HG02884 (cell line): ENCODE data around the gene HBEGF.

Source experiments
- ATAC-seq: cut with Tn5 transposase; IDR thresholded peaks from one replicate; pipeline ENCODE4 v1.9.1; 2021; ENCODE audit warnings: mild to moderate bottlenecking, moderate library complexity; ENCODE audit not compliant: unreplicated experiment

Gene HBEGF

DNA sequence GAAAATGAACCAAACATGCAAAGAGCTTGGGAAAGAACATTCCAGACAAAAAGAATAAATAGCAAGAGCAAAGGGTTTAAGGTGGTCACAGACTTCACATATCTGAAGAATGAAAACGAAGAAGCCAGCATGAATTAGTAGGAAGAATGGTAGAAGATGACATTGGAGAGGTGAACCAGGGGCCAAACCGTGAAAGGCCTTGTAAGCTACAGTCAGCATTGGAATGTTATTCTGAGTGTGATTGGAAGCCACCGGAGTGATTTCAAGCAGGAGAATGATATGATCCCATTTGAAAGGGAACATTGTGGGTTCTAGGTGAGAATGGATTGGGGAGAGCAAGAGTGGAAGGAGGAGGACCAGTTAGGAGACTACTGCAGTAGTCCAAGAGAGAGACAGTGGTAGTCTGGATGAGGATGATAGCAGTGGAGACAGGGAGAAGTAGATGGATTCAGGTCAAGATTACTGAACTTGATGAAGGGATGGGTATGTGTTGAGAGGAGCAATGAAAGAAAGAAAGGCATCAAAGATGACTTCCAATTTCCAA, 36.6 kb downstream of the HBEGF start:
- no peak for ATAC-seq

DNA sequence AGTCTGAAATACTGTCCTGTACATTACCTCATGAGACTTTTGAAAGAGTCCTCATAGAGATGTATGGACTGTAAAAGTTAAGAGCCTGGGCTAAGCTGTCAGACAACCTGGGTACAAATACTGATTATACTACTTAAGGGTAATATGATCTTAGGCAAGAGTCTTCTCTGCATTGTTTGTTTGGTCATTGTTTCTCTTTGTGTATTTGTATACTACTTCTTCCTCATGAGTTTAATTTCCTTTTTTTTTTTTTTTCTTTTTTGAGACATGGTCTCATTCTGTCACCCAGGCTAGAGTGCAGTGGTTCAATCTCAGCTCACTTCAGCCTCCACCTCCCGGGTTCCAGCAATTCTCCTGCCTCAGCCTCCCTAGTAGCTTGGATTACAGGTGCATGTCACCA, 40.9 kb downstream of the HBEGF start:
- ATAC-seq: no peak

DNA sequence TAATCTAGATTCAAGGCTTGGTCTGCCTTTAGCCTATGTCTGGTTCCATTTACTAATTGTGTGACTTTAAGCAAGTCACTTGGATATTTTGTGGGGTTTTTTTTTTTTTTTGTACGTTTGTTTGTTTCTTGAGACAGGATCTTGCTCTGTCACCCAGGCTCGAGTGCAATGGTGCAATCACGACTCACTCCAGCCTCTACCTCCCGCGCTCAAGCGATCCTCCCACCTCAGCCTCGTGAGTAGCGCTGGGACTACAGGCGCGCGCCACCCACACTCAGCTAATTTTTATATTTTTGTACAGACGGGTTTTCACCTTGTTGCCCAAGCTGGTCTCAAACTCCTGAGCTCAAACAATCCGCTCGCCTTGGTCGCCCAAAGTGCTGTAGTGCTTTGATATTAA, 42.4 kb downstream of the HBEGF start:
- ATAC-seq: no peak

DNA sequence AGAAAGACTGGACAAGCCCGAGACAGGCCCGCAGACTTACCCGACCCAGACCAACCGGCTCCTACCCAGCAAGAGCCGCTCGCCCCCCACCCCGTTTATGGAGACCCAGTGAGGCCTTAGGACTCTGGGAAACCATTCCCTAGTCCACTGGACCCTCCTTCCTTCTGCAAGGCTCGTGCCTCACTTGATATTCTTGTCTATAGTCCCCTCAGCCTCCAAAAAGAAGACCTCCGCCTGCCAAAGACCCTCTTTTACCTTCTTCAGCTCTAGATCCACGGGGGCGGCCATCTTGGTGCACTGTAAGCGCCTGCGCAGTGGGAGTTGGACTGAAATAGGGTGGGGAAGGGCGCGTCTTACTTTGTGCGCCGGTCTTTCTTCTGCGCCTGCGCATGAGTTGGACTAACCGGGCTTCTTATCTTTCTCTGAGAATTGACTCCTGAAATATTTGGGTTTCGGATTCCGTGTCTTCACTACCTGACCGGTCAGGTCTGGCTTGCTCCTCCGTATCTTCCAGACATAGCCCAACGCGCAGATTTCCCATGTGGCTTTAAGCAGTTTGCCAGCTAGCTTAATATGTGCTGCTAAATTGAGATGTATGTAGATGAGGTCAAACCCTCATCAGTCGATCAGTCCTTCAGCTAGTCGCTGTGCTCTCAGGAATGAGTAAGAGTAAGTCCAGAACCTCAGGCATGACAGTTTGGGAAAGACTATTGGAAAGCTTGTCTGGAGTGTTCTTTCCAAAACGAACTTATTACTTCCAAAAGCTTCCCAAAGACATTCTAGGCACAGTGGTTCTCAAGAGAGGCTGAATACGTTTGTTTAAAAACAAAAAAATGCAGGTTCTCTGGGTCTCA, 43.4 kb downstream of the HBEGF start, which contains the start of gene PFDN1:
Gene PFDN1 (minus strand): TSS at position 316 of the 854 bp plus-strand sequence. CDS start 28 bp downstream, at position 288.
- peak; percentile 94 for ATAC-seq

DNA sequence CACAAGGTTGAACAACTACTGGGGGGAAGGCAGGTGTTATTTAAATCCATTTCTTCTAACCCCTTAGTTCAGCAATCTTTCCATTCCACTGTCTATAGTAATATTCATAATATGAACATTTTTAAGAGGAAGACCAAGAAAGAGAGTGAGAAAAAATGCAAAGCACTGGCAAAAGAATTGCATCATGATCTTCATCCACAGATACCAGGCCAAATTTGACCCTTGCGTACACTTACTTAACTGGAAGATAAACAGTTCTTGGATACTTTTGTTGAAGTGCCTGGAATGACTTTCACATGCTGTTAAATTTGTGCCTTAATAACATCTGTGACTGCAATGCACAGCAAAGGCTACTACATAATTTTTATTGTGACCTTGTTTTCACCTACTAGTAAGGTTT, 45.3 kb downstream of the HBEGF start:
- ATAC-seq: no peak

DNA sequence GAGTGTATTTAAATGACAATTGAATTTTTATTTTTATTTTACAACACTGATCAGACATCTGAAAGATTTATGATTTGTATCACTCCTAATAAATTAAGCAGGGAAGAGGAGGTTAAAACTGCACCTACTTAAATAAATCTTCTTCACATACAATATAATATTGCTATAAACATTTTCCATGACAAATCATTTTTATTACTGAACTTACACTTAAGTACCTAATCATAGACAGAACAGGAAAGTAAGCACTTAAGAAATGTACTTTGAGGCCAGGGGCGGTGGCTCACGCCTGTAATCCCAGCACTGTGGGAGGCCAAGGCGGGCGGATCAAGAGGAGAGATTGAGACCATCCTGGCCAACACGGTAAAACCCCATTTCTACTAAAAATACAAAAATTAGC, 47.3 kb downstream of the HBEGF start:
- ATAC-seq: no peak

DNA sequence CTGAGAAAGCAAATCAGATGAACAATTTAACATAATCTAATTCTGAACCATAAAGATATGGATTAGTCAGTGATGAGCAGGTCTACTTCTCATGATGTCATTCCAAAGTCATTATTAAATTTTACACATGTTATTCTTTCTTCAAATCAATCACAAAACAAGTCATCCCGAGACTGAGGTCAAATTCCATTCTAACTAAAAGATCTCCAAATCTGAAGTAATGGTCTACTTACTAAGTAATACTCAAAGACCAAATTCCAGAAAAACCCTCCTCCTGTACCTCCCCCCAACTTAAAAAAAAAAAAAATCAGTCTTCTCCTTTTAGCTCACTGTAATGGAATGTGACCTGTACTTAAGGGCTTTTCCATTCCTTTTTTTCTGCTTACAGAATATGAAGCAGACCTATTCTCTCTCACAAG, 48.2 kb downstream of the HBEGF start:
- ATAC-seq: no peak

DNA sequence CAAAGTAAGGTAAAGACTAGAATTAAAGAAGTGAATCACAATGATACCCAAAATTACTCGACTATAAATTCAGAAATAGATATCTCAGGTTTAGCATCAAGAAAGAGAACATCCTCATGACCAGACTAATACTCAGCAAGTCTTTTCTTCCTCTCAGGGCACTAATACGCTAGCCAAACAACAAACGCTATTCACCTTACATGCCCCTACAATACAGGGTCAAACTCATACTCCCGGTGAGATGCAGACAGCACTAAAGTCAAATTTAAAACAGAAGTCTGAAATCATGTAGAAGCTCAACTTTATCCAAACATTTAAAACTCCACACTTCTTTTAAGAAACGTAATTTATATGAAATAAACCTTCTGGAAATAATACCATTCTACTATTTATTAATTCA, 49.1 kb downstream of the HBEGF start:
- no peak for ATAC-seq

DNA sequence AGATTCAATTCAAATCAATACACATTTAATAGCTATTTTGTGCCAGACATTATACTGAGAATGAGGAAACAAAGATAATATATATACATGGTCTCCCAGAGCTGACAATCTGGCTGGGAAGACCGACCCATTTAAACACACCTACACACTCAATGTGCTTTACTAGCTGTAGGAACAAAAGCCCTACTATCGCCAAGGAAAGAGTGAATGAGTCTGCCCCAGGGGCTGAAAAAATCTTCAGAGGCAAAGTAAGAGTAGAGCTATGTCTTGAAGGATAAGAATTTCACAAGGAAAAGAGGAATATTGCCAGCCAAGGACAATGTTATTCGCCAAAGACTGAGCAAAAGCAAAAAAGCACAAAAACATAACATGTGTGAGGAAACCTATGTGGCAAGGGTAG, 50.1 kb downstream of the HBEGF start:
- ATAC-seq: no peak

DNA sequence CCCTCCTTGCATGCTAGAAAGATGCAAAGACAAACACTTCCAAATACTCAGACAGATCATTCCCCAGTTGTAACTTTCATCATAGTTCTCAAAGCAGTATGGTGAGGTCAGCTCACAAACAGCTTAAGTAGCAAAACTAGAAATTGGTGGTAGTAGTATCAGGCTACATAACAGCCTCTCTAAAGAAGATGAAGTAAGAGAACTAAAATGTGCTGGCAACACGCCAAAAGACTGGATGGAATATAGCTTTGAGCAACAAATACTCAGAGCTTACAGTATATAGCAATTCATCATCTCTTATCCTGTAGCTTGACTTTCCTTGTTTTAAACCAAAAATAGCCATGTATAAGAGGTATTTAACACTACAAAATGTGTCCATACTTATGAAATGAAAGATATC, 51.0 kb downstream of the HBEGF start:
- peak; percentile 45 for ATAC-seq

DNA sequence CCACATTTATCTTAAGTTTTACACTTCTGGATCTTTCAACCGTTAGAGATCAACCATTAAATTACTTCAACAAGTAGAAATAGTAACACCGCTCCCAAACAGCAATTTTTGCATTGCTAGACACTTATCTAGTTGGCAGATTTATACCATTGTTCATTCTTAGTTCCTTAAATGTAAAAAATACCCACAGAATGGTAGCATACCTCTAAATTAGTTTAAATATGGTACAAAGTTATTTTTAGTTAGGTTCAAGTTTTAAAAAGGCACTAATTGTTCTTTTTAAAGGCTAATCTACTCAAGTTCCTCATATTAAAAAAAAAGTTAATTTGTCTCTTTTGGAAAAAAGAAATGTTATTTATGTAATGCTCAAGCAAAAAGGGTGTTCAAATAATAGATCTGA, 51.6 kb downstream of the HBEGF start:
- ATAC-seq: no peak

DNA sequence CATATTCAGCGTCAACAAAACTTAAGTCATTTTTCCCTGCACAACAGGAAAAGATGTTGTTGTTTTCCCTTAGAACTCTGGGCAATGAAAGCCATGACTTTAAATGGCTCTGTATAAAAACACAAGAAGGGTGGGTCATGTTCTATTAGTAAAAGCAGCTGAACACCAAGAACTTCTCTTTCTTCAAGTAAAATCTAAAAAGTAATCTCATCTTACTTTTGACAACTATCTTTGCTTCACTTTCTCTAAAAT, 52.6 kb downstream of the HBEGF start:
- ATAC-seq: no peak

DNA sequence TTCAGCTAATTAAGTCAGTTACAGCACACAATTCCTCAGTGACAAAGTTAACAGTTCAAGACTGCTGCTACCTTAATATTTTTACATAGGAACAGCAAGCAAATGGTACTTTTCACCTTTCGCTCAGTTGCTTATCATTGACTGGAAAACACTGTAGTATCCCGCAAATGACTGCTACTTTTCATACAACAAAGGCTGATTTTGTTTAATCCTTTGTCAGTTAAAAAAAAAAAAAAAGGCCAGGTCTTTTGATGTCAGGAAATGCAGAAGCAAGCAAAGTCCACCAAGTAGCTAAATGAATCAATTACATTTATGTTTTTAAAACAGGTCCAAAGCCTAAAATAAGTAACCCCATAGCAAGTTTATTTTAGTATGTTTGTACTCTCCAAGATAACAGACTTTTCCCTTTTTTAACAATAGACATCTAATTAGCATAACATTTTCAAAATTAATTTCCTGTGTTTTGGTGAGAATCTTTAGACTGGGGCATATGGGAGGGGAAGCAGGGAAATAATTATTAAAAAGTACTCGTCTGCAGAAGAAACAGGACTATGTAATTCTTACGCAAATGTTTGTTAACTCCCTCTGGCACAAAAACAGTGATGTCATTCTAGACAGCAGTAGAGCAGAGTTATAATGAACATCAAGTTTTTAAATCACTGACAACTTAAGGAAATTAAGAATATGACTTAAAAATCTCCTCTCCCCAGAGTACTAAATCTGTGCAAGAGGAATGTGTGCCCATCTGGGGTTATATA, 53.1 kb downstream of the HBEGF start:
- ATAC-seq: no peak

DNA sequence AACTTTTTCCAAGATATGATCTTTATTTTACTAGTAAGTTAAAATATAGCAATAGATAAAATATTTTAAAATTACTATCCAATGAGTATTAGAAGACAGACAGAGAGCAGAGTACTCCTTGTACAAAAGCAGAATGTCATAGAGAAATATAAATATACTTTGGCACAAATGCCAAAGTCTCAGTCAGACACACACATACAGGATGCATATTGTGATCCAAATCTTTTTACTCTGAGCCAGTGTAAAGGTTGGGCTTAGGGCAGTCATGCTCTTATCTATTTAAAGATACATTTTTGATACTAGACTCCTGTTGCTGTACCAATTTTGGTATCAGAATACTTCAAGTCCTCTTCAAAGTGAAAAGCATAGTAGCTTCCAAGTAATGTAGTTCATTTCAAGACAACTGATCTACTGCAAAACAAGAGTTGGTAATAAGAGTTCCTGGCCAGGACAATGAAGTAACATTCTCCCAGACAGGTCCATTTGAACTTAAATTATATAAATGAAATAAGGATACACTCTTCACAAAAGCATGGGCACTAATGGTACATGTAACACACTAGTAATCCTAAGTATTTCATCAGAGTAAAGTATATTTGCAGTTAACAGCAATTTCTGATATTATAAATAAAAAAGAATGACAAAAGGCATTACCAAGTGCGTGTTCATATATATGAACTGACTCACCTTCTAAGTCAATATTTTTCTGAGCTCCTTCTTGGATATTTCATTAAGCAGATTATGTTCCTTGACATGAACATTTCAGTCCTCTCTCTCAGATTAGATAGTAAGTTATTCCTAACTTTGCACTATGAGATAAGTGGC, 54.0 kb downstream of the HBEGF start:
- ATAC-seq: no peak

DNA sequence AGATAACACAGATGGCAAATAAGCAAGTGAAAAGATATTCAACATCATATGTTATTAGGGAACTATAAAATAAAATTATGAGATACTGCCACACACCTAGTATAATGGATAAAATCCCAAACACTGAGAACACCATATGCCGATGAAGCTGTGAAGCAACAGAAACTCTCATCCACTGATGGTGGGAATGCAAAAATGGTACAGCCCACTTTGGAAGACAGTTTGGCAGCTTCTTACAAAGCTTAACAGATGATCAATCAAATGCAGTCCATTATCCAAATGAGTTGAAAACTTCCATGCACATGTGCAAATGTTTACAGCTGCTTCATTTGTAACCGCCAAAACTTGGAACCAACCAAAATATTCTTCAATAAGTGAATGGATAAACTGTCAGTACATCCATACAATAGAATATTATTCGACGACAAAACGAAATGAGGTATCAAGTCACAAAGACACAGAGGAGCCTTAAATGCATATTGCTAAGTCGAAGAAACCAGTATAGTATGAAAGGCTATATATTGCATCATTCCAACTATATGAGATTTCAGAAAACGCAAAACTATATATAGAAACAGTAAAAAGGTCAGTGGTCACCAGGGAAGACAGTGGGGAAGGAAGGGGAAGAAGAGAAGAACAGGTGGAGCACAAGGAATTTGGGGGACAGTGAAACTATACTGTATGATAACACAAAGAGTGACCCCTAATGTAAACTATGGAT, 58.4 kb downstream of the HBEGF start:
- no peak for ATAC-seq

DNA sequence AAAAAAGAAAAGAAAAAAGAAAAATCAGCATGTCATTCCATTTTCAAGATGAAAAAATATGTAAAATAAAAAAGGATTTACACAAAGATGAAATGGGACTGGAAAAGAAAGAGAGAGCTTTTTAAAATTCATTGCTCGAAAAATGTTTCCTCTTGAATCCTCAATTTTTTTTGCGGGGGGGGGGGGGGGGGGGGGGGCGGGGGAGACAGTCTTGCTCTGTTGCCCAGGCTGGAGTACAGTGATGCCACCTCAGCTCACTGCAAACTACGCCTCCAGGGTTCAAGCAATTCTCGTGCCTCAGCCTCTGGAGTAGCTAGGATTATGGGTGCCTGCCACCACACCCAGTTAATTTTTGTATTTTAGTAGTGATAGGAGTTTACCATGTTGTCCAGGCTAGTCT, 60.0 kb downstream of the HBEGF start:
- ATAC-seq: no peak

DNA sequence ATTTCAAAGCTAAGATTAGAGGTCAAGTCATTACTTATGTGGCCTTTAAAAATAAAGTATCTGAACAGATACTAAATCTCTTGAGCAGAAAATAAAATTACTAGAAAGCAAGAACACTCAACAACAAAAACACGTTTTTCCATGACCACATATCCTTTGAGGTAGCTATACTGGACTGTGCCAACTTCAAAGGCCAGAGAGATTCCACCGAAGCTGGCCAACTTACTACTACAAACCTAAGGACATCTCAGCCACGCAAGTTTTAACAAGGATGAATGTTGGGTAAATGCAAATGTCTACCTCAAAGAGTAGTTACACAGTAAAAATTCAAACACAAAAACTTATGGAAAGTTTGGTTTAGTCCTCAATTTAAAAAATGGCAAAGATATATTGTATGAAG, 62.4 kb downstream of the HBEGF start:
- no peak for ATAC-seq
